Right kidney (tissue), 9 donors: ENCODE measurements around the gene PCDHA13.
"Not testable (repeated sequence)": the region's sequence is repeated elsewhere in the genome, so short reads cannot be mapped to it uniquely, and the experiment has no call there.

Source experiments
- DNase-seq: peaks from one replicate; pipeline ENCODE4 v3.0.0-alpha.2; 2016
- long read RNA-seq, 8 donors: transcript quantifications; one replicate each; lab custom pipeline, GENCODE V29; 2026

The PCDHA13 gene, protein sequence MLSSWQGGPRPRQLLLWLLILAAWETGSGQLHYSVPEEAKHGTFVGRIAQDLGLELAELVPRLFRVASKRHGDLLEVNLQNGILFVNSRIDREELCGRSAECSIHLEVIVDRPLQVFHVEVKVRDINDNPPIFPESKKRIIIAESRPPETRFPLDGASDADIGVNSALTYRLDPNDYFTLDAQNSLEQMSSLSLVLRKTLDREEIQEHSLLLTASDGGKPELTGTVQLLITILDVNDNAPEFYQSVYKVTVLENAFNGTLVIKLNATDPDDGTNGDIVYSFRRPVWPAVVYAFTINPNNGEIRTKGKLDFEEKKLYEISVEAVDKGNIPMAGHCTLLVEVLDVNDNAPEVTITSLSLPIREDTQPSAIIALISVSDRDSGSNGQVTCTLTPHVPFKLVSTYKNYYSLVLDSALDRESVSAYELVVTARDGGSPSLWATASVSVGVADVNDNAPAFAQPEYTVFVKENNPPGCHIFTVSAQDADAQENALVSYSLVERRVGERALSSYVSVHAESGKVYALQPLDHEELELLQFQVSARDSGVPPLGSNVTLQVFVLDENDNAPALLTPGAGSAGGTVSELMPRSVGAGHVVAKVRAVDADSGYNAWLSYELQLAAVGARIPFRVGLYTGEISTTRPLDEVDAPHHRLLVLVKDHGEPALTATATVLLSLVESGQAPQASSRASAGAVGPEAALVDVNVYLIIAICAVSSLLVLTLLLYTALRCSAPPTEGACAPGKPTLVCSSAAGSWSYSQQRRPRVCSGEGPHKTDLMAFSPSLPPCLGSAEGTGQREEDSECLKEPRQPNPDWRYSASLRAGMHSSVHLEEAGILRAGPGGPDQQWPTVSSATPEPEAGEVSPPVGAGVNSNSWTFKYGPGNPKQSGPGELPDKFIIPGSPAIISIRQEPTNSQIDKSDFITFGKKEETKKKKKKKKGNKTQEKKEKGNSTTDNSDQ
- long read RNA-seq, donor 1, result 0 reads
- long read RNA-seq, donor 2, result 0 reads
- long read RNA-seq, donor 3, result 0 reads
- long read RNA-seq, donor 4, result 0 reads
- long read RNA-seq, donor 5, result 0 reads
- long read RNA-seq, donor 6, result 0 reads
- long read RNA-seq, donor 7, result 0 reads
- long read RNA-seq, donor 8, result 0 reads

DNA sequence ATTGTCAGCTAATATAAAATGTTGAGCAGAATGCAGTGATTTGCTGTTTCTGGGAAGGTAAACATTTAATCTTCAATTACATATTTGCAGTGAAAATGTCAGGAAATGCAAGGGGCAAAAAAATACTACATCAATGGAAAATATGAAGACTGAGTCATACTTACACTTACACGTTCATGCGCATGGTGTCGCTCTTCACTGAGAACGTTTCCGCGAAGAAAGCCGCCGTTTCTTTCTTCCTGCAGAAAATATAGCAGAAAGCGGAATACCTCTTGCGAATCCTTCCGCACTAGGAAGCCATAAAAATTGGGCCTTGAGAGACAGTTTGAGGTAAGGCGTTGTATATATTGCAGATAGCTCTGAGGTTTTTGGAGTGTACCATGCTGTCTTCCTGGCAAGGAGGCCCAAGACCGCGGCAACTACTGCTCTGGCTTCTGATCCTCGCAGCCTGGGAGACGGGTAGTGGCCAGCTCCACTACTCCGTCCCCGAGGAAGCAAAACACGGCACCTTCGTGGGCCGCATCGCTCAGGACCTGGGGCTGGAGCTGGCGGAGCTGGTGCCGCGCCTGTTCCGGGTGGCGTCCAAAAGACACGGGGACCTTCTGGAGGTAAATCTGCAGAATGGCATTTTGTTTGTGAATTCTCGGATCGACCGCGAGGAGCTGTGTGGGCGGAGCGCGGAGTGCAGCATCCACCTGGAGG is at the start of gene PCDHA13:
Gene PCDHA13, plus strand, starts transcription at position 236 of the 702 bp plus-strand sequence. Its CDS starts 145 bp downstream, at position 381.
- no peak for DNase-seq

DNA sequence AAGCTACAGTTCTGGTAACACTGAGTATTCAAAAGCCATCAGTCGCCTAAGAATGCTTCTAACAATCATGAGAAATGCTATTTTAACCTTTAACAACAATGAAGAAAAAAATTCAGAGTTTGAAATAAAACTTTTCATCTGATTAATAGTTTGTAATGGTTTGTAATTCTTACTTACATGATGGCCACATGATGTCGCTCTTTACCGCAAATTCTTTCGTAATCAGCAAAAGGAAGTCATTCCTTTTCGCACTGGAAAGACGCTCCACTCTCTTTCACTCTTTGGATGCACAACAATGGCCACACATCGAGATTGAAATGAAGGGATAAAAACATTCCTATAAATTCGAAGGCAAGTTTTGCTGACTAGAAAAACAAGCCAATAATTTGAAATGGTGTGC is 47.9 kb upstream of the PCDHA13 start, which contains the start of gene PCDHA7:
Gene PCDHA7, plus strand, starts transcription at position 277 of the 400 bp plus-strand sequence. Its CDS starts 115 bp downstream, at position 392.
- DNase-seq, result no peak

GRCh38 chr5:140834439-140835008 is 47.4 kb upstream of the PCDHA13 start:
- not testable (repeated sequence) for DNase-seq

- DNase-seq, result no peak
Observed at GRCh38 chr5:140835622-140836510, 46.1 kb upstream of the PCDHA13 start.

GRCh38 chr5:140840978-140841962 is 40.7 kb upstream of the PCDHA13 start, which contains the start of gene PCDHA8:
Gene PCDHA8, plus strand, starts transcription at chr5:140841187. Its CDS starts 135 bp downstream, at chr5:140841322.
- DNase-seq, result no peak

- no peak for DNase-seq
Observed at GRCh38 chr5:140842798-140843733, 38.9 kb upstream of the PCDHA13 start.

GRCh38 chr5:140848139-140849102 is 33.5 kb upstream of the PCDHA13 start, which contains the start of gene PCDHA9:
Gene PCDHA9, plus strand, starts transcription at chr5:140848382. Its CDS starts 114 bp downstream, at chr5:140848496.
- DNase-seq, result not testable (repeated sequence)

DNA sequence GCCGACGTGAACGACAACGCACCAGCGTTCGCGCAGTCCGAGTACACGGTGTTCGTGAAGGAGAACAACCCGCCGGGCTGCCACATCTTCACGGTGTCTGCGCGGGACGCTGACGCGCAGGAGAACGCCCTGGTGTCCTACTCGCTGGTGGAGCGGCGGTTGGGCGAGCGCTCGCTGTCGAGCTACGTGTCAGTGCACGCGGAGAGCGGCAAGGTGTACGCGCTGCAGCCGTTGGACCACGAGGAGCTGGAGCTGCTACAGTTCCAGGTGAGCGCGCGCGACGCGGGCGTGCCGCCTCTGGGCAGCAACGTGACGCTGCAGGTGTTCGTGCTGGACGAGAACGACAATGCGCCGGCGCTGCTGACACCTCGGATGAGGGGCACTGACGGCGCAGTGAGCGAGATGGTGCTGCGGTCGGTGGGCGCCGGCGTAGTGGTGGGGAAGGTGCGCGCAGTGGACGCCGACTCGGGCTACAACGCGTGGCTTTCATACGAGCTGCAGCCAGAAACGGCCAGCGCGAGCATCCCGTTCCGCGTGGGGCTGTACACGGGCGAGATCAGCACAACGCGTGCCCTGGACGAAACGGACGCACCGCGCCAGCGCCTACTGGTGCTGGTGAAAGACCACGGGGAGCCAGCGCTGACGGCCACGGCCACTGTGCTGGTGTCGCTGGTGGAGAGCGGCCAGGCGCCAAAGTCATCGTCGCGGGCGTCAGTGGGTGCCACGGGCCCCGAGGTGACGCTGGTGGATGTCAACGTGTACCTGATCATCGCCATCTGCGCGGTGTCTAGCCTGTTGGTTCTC is 31.9 kb upstream of the PCDHA13 start:
- not testable (repeated sequence) for DNase-seq

DNA sequence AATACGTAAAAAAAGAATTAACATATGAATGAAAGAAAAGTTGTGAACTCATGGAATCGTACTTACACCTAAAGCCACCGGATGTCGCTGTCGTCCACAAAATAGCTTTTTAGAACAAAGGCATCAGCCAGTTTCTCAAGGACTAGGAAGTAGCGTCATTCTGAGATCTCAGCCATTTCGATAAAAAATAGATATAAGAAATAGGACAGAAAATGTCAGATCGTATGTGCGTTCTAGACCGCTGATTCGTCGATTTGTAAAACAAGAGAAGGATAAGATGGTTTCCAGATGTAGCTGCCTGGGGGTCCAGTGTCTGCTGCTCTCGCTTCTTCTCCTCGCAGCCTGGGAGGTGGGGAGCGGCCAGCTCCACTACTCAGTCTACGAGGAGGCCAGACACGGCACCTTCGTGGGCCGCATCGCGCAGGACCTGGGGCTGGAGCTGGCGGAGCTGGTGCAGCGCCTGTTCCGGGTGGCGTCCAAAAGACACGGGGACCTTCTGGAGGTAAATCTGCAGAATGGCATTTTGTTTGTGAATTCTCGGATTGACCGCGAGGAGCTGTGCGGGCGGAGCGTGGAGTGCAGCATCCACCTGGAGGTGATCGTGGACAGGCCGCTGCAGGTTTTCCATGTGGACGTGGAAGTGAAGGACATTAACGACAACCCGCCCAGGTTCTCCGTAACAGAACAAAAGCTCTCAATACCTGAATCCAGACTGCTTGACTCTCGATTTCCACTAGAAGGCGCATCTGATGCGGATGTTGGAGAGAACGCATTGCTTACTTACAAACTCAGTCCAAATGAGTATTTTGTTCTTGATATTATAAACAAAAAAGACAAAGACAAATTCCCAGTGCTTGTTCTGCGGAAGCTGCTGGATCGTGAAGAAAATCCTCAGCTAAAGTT is 25.9 kb upstream of the PCDHA13 start, which contains the start of gene PCDHA10:
Gene PCDHA10, plus strand, starts transcription at position 126 of the 903 bp plus-strand sequence. Its CDS starts 152 bp downstream, at position 278.
- DNase-seq, result peak; percentile 3

GRCh38 chr5:140857177-140857986 is 24.5 kb upstream of the PCDHA13 start:
- no peak for DNase-seq

GRCh38 chr5:140857987-140858240 is 24.0 kb upstream of the PCDHA13 start:
- no peak for DNase-seq

DNA sequence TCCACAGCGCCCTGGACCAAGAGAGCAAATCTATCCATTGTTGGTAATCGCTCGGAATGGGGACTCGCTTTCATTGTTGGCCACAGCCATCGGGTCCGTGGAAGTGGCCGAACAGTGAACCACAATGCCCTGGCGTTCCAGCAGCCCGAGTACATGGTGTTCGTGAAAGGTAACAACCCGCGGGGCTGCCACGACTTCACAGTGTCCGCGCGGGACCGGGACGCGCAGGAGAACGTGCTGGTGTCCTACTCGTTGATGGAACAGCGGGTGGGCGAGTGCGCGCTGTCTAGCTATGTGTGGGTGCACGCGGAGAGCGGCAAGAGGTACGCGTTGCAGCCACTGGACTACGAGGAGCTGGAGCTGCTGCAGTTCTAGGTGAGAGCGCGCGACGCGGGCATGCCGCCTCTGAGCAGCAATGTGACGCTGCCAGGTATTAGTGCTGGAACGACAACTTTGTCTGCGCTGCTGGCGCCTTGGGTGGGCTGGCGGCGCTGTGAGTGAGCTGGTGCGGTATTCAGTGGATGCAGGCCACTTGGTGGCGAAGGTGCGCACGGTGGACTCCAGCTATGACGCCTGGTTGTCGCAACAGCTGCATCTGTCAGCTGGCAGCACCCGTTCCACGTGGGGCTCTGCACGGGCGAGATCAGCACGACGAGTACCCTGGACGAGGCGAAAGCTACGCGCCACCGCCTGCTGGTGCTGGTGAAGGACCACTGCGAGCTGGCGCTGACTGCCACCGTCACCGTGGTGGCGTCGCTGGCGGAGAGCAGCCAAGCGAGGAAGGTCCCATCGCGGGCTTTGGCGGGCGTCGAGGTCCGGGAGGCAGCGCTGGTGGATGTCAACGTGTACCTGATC is 19.3 kb upstream of the PCDHA13 start:
- DNase-seq, result no peak
